NOMO-1 treated with DMSO at 0.1 percent for 48 hours (cell line): Measurements from ENCODE around the gene SPATA22.
A peak's percentile ranks its signal among the peaks of the same experiment; 100 is the strongest.
"Not testable (repeated sequence)": the region's sequence is repeated elsewhere in the genome, so short reads cannot be mapped to it uniquely, and the experiment has no call there.

Experiments used
- DNase-seq: peaks from one replicate; lab custom pipeline; 2025; ENCODE audit not compliant: unreplicated experiment; lab: John Stamatoyannopoulos, UW

Gene SPATA22

DNA sequence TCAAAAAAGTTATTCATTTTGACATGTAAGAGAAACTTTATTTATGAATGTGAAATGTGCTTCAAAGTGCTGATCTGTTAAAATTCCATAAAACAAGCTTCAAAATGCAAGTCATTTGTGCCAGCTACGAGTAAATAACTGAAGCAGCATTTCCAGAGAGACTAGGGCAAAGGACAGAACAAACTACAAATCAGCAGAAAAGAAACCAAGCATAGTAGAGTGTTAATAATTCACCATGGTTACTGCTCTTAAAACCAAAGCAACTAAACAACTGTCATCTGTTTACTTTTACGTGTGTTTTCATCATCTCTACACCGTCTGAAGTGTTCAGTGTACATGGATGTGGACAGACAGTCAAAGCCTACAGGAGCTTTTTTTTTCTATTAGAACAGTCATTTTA lies 2.6 kb upstream of the SPATA22 start:
- no peak for DNase-seq

DNA sequence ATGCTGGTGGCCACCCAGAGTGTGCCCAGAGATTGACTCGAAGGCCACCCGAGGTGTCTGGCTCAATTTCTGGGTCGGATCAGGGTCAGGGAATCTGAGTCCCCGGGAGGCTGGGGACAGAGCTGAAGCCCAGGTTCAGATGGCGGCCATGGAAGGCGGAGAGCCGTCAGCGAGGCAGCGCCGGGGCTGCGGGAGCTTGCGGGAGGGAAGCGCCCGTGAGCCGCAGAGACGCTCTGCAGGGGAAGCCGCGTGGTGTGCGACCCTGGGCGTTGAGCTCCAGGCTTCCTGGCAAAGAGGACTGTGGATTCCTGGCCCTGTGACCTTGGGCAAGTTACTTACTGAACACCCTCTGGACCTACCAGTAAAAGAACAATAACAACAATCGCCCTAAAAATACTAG lies 518 bp upstream of the SPATA22 start:
- no peak for DNase-seq

DNA sequence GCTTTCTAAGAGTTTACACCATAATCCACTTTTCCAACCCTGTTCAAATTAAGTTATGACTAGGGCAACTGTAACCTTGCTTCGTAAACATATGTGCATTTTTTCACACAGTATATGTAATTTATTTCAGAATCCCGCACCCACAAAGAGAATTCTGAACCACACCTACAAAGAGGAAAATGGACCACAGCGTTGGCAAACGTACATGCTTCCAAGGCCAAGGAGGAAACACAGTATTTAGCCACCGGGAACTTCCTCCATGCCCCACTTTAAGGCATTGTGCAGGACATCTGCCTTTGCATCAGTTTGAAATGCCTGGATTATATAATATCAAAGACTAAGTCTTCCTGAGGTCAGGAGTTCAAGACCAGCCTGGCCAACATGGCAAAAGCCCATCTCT lies 2.1 kb downstream of the SPATA22 start:
- DNase-seq = no peak

DNA sequence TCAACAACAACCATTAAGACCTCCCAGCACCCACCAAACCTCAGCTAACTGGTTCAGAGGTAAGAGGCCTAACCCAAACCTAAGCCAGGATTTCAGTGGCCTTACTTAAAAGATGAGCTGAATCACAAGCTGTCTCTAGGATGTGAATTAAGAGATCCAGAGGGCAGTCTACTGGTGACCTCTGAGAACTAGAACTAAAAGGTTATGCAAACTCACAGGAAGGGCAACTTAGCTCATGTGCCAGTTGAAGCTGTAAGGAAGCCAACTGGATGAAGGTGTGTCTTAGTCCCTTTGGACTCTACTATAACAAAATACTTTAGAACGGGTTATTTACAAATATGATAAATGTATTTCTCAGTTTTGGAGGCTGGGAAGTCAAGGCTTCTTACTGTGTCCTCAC lies 5.3 kb downstream of the SPATA22 start:
- DNase-seq = not testable (repeated sequence)

DNA sequence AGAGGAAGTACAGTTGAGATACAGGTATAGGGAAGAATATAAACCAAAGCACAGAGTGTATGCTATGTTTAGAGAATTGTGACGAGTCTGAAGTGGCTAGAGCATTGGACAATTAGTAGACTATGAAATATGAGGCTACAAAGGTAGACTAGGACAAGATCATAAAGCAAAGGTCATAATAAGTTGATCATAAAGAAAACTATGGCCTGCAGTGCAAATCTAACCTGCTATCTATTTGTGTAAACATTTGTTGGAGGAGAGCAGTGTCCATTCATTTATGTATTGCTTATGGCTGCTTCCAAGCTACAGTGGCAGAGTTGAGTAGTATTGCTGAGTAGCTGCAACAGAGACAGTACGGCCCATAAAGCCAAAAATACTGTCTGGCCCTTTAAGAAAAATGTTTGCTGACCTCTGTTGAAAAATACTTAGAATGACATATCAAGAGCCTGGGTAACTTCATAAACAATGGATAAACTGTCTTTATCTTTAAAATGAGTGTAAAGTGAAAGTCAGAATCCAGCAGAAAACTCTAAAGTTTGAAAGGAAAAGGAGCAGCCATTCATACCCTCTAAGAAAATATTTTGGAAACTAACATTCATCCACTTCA lies 23.5 kb downstream of the SPATA22 start:
- DNase-seq = no peak

DNA sequence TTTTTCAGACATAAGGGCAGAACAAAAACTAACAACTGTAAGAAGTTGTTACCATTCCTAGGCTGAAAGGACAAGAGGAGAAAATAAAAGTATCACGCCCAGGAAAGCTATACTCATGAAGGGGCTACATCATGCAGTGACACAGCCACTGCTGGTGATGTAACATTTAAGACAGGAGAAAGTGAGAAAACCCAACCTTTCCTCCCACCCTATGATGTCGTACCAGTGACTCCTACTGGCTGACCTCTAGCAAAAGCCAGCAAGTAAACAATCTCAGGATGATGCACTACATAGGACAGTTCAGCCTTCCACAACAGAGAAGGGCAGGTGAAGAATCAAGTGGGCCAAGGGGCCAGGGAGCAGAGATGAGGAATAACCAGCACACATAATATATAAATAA lies 24.0 kb downstream of the SPATA22 start:
- DNase-seq = peak; percentile 43

DNA sequence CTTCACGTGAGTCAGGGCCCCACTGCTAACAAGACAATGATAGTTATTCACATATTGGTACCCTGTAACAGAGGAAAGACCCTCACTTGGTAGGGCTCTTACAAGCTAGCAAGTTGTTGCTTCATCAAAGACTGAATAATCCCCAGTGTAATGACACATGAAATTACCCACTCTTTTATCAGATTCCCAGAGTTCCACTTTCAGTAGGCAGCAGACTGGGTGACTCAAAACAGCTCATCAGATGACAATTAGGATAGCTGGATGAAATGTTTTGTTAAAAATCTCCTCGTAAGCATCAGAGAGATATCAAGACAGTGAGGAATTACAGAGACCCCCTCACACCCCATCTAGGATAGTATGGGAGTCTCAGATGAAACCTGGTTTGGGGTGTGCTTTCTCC lies 31.2 kb downstream of the SPATA22 start:
- no peak for DNase-seq

DNA sequence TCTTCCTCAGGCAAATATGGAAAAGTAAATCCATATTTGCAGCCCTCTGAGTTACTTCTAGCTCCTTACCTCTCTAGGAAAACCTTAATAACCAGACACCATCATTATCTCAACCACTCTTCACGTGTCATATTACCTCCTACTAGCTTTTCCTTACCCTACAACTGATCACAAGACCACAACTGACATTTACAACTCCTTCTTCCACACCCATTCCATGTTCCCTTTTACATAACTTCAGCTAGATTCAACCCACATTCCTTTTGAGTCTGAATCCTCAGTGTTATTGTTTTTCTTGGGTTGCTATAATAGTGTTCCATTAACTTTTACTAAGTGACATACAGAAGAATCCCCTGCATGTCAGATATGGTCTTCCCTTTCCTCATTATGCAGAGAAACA lies 33.3 kb downstream of the SPATA22 start:
- DNase-seq = no peak

DNA sequence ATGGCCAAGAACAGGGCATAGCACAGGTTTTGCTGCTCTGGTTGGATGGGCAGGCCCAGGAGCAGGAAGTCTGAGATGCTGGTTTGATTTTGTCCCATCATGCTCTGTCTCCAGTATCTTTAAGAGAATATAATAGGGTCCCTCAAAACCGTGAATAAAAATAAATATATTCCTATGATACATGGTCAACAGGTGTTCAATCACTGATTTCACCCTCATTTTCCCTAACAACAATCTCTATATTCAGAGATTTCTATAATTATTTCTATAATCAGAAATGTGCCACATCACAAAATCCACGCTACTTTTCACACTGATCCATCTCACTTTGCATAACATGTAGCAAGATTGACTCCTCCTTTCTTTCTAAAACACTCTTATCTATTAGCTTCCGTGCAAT lies 37.9 kb downstream of the SPATA22 start, which contains the start of gene OR1E2:
OR1E2 (minus strand) TSS at position 101 of the 400 bp plus-strand sequence; CDS start at position 101, 0 bp downstream.
- no peak for DNase-seq

DNA sequence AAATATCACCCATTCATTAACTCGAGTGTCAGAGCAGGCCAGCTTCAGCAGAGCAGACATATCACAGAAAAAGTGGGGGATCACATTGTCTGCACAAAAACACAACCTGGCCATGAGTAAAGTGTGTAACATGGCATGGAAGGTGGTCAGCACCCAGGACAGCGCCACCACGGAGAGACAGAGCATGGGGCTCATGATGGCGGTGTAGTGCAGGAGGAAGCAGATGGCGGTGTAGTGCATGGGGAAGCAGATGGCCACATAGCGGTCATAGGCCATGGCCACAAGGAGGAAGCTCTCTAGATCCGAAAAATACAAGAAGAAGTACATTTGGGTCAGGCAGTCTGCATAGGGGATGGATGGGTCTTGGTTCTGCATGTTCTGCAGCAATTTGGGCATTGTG lies 38.4 kb downstream of the SPATA22 start:
- DNase-seq = peak; percentile 68

DNA sequence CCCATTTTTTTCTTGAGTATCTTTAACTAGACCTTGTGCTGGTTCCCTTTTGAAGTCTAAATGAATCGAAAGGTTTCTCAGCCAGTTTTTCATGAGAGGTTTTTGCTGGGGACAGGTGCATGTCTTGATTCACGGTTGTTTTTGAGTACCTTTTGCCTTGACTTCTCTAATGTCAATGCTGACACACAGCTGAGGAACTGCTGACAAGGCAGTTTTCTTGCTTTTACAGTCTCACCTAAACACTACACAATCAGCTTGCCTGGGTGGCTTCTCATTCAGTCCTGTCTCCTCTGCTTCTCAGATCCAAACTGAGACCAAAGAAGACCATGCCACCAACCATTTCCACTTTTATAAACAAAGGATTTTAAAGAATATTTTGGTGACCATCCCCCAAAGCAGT lies 53.4 kb downstream of the SPATA22 start:
- DNase-seq = no peak

DNA sequence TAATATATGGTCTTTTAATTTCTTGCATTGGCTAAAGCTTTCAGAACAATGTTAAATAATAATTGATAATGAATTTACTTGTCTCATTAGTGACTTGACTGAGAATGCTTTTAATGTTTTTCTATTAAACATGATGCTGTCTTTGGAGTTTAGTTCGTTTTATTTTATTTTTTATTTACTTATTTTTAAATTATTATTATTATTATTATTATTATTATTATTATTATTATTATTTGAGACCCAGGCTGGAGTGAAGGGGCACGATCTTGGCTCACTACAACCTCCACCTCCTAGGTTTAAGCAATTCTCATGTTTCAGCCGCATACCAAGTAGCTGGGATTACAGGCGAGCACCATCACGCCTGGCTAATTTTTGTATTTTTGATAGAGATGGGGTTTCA lies 56.0 kb downstream of the SPATA22 start:
- no peak for DNase-seq

DNA sequence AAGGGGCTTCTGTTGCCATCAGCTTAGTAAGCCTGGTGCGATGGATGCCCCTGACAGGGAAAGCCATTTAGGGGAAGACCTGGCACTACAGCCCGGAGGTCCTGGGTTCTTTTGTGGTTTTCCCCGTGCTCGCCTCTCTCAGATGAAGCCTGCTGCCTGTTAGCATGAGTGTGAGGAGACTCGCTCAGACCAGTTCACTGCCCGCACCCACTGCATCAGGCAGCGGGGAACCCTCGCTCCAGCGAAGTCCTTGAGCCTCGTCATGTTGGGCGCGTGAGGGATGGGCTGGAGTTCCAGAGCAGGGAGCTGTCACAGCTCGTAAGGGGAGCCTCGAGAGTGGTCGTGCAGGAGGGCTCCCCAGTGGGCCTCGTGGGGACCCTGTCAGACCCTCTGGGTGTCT lies 59.4 kb downstream of the SPATA22 start:
- DNase-seq = not testable (repeated sequence)

DNA sequence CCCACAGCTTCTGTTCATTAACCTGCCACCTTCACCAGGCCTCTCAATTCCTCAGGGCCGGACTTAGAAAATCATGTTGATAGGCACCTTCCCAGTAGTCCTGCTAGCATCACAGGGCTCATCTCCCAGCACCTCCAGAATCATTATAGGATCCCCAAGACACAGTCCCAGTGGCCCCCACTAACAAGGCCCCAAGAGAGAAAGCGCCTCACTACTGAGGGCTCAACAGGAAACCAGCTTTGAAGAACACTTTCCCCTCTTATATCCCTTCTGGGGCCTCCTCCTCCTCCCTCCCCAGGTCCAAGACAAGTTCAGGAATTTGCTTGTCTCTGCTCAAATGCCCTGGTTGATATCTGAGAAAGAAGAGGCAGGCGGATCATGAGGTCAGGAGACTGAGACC lies 60.5 kb downstream of the SPATA22 start, which contains the start of gene OR3A3:
OR3A3 (plus strand) TSS at position 301 of the 400 bp plus-strand sequence.
- no peak for DNase-seq

DNA sequence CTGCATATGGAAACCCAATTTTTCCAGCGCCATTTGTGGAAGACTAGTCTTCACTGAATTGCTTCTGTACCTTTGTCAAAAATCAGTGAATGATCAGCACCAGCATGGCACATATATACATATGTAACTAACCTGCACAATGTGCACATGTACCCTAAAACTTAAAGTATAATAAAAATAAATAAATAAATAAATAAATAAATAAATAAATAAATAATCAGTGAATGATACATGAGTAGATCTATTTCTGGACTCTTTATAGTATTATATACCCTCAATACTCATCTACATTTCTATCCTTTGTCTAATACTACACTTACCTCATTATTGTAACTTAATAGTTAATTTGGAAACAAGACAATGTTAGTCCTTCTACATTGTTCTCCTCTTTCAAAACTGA lies 67.8 kb downstream of the SPATA22 start:
- DNase-seq = not testable (repeated sequence)

DNA sequence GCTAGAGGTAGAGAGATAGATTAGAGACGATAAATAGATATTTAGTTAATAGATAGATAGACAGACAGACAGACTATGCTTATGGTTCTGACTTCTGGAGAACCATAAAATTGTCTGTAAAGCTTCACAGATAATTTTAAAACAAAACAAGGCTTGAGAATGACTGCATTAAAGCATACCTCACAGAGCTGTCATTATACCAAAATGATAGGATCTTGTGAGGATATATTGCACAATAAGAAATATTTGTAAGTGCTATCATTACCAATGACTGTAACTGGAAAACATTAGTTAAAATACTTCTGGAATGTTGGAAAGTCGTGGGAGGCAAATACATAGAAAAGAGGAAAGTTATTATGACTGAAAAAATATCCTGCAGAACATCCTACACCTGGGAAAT lies 69.8 kb downstream of the SPATA22 start:
- no peak for DNase-seq

DNA sequence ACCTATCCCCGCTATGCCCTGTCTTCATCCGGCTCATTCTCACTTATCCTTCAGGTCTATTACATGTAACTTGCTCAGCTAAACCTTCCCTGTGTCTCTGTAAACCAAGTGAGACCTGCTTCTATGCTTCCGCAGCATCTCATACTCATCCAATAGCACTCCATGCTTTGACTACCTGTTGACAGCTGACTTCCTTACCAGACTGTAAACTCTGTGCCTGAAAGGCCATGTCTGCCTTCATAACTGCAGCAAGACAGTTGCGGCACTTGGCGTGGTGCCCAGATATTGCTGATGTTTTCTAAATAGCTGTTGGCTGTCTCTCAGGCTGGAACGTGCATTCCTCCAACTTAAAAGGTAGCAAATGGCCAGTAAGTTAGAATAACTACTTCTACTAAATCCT lies 71.6 kb downstream of the SPATA22 start:
- DNase-seq = no peak

DNA sequence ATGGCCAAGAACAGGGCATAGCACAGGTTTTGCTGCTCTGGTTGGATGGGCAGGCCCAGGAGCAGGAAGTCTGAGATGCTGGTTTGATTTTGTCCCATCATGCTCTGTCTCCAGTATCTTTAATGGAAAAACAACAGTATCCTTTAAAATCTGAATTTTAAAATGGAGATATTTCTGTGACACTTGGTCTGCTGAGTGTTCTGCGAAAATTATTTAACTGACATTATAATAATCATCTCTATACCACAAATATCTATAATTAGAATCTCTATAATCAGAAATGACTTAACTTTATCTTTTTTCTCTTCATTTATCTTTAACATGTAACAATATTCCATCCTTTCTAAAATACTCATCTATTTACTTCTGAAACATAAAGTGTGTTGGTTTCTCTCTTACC lies 73.3 kb downstream of the SPATA22 start, which contains the start of gene OR1E1:
OR1E1 (minus strand) TSS at position 101 of the 400 bp plus-strand sequence; CDS start at position 101, 0 bp downstream.
- DNase-seq = no peak

DNA sequence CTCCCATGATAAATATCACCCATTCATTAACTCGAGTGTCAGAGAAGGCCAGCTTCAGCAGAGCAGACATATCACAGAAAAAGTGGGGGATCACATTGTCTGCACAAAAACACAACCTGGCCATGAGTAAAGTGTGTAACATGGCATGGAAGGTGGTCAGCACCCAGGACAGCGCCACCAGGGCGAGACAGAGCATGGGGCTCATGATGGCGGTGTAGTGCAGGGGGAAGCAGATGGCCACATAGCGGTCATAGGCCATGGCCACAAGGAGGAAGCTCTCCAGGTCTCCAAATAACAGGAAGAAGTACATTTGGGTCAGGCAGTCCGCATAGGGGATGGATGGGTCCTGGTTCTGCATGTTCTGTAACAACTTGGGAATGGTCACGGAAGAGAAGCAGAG lies 73.8 kb downstream of the SPATA22 start:
- DNase-seq = not testable (repeated sequence)
